ENCODE data around the gene EYA4. TPM values are rescaled to one million over a fixed set of nuclear protein-coding genes. Genes with fewer than 3 reads are reported as not detected.

Gene EYA4
- polyA plus RNA-seq, 1 of the 3 experiments (the other 2 are of a cell fraction), result 0.08 TPM

GRCh38 chr6:133428295-133428694 is 187.1 kb downstream of the EYA4 start (continued):
- TF ChIP-seq, protein P1, sequence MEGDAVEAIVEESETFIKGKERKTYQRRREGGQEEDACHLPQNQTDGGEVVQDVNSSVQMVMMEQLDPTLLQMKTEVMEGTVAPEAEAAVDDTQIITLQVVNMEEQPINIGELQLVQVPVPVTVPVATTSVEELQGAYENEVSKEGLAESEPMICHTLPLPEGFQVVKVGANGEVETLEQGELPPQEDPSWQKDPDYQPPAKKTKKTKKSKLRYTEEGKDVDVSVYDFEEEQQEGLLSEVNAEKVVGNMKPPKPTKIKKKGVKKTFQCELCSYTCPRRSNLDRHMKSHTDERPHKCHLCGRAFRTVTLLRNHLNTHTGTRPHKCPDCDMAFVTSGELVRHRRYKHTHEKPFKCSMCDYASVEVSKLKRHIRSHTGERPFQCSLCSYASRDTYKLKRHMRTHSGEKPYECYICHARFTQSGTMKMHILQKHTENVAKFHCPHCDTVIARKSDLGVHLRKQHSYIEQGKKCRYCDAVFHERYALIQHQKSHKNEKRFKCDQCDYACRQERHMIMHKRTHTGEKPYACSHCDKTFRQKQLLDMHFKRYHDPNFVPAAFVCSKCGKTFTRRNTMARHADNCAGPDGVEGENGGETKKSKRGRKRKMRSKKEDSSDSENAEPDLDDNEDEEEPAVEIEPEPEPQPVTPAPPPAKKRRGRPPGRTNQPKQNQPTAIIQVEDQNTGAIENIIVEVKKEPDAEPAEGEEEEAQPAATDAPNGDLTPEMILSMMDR (IDR thresholded peaks at IDR 0.05), result no peak
- no peak for TF ChIP-seq YY1 (IDR thresholded peaks at IDR 0.05; ENCODE audit: low read depth)
- no peak for TF ChIP-seq MXI1 (IDR thresholded peaks at IDR 0.05; ENCODE audit: low read depth, low read length)
- TF ChIP-seq IRF3 (IDR thresholded peaks at IDR 0.05; ENCODE audit: low read depth, low read length), result no peak
- TF ChIP-seq POLR2AphosphoS5 (IDR thresholded peaks at IDR 0.05; ENCODE audit: low read depth, low read length), result no peak
- TF ChIP-seq CHD2 (IDR thresholded peaks at IDR 0.05; ENCODE audit: low read length, partially characterized antibody), result no peak
- no peak for TF ChIP-seq REST (IDR thresholded peaks at IDR 0.05; ENCODE audit: low read depth, low read length)
- no peak for TF ChIP-seq GABPA (IDR thresholded peaks at IDR 0.05; ENCODE audit: low read depth)

GRCh38 chr6:133430530-133430929 is 189.4 kb downstream of the EYA4 start:
- Histone ChIP-seq H3K9me3 (no peaks in the 10 kb centered on the region), H3F3A (replicated peaks; ENCODE audit: insufficient read depth) (no peaks in the 10 kb centered on the region), H2AFZ (ENCODE audit: low read depth) (no peak overlapping the region), H3K9me2 (no peaks in the 10 kb centered on the region), H3K4me3 (ENCODE audit: low read depth in 2 of 2, low read length in 1 of 2) (no peak overlapping the region), H3K27me3 (ENCODE audit: insufficient read depth) (no peaks in the 10 kb centered on the region), H3K4me1 (ENCODE audit: control insufficient read depth in 1 of 2, insufficient read depth in 2 of 2, low read depth in 1 of 2, low read length in 1 of 2) (no peaks in the 10 kb centered on the region), H3K79me2 (ENCODE audit: insufficient read depth) (no peaks in the 10 kb centered on the region), H3K9ac (no peak overlapping the region), H4K20me1 (ENCODE audit: insufficient read depth) (no peaks in the 10 kb centered on the region), H3K36me3 (replicated peaks in 1 of 2; ENCODE audit: control insufficient read depth in 1 of 2, insufficient read depth in 2 of 2, low read length in 1 of 2) (no peaks in the 10 kb centered on the region), H3K27ac (ENCODE audit: low read depth in 2 of 2, low read length in 1 of 2) (no peak overlapping the region), H3K4me2 (no peak overlapping the region)
- POLR2A ChIA-PET, result no interaction called here
- no peak for DNase-seq
- CTCF ChIA-PET, result no interaction called here
- TF ChIP-seq ELF1 (IDR thresholded peaks at IDR 0.05), result no peak
- TF ChIP-seq GATA2 (CRISPR knock-in tag; IDR thresholded peaks at IDR 0.05), result no peak
- no peak for TF ChIP-seq REST (IDR thresholded peaks at IDR 0.05; ENCODE audit: low read depth, low read length)
- TF ChIP-seq EZH2phosphoT487 (IDR thresholded peaks at IDR 0.05; ENCODE audit: borderline replicate concordance, low read depth), result no peak
- no peak for TF ChIP-seq IRF3 (IDR thresholded peaks at IDR 0.05; ENCODE audit: low read depth, low read length)
- TF ChIP-seq USF2 (IDR thresholded peaks at IDR 0.05; ENCODE audit: borderline replicate concordance, low read depth, low read length), result no peak
